H1 (cell line): ENCODE results near the gene EGF. TPM values are rescaled to one million over a fixed set of nuclear protein-coding genes. Genes with fewer than 3 reads are reported as not detected.
"Not testable (repeated sequence)": the region's sequence is repeated elsewhere in the genome, so short reads cannot be mapped to it uniquely, and the experiment has no call there.

ENCODE experiments used
- CTCF ChIA-PET: fragments of 300-600 bp; sonication (Branson Sonifier 250); formaldehyde crosslinking; loops from one replicate; lab custom pipeline; 2021; ENCODE audit not compliant: partially characterized antibody; lab: Charles Lee
- POLR2A ChIA-PET: fragments of 300-600 bp; sonication (Branson Sonifier 250); formaldehyde crosslinking; loops from one replicate; lab custom pipeline; 2021; ENCODE audit warnings: inconsistent platforms; ENCODE audit not compliant: partially characterized antibody; lab: Charles Lee
- DNase-seq, 2 experiments: peaks; one replicate each; pipeline versions ENCODE4 v3.0.0 to v3.0.0-alpha.2; 2010 to 2022; ENCODE audit warnings: low spot score in 2 of 2, low read depth in 1 of 2, mixed read lengths in 1 of 2
- FAIRE-seq: peaks from 2 replicates; lab custom pipeline; 2011; peaks lifted over from hg19 to GRCh38; lab: Jason Lieb, UNC
- H2AFZ ChIP-seq: 2 replicates; pipeline ENCODE4 v1.8.1; 2012; ENCODE audit warnings: low read length, inconsistent platforms
- H2AK5ac ChIP-seq: 2 replicates; pipeline ENCODE4 v1.6.1; 2013; ENCODE audit warnings: low read depth, low read length
- H2BK120ac ChIP-seq: replicated peaks from 2 replicates; pipeline ENCODE3; 2013; ENCODE audit warnings: low read depth, low read length, inconsistent platforms
- H2BK12ac ChIP-seq: 2 replicates; pipeline ENCODE4 v1.6.1; 2013; ENCODE audit warnings: low read depth, low read length
- H2BK15ac ChIP-seq: 2 replicates; pipeline ENCODE4 v1.6.1; 2013; ENCODE audit warnings: low read length
- H2BK20ac ChIP-seq: 2 replicates; pipeline ENCODE4 v1.6.1; 2013; ENCODE audit warnings: low read length
- H2BK5ac ChIP-seq: 2 replicates; pipeline ENCODE4 v1.6.1; 2013; ENCODE audit warnings: low read depth, low read length
- H3K14ac ChIP-seq: 2 replicates; pipeline ENCODE4 v1.6.1; 2013; ENCODE audit warnings: inconsistent platforms; ENCODE audit not compliant: insufficient read length
- H3K18ac ChIP-seq: 2 replicates; pipeline ENCODE4 v1.6.1; 2013; ENCODE audit warnings: low read length; ENCODE audit errors: extremely low read depth
- H3K23ac ChIP-seq: 2 replicates; pipeline ENCODE4 v1.6.1; 2013; ENCODE audit warnings: inconsistent platforms; ENCODE audit not compliant: insufficient read length
- H3K23me2 ChIP-seq: 2 replicates; pipeline ENCODE4 v1.6.1; 2013; ENCODE audit warnings: low read depth, low read length
- H3K27ac ChIP-seq: 2 replicates; pipeline ENCODE4 v1.6.1; 2011; ENCODE audit warnings: low read depth, low read length, inconsistent platforms
- H3K27me3 ChIP-seq, 4 experiments: replicated peaks in 1 of 4; 1 replicate in 1 of 4; 2 replicates in 3 of 4; pipeline versions ENCODE4 v1.6.1 to v1.8.1; 2011 to 2013; ENCODE audit warnings: low read length in 3 of 4, mild to moderate bottlenecking in 3 of 4, inconsistent platforms in 2 of 4, mixed read lengths in 2 of 4, moderate library complexity in 1 of 4; ENCODE audit not compliant: control insufficient read depth in 3 of 4, insufficient read depth in 3 of 4; ENCODE audit errors: extremely low read depth in 1 of 4
- H3K36me3 ChIP-seq, 4 experiments: 2 replicates each; pipeline versions ENCODE4 v1.6.1 to v1.8.1; 2011 to 2013; ENCODE audit warnings: mild to moderate bottlenecking in 4 of 4, low read length in 3 of 4, moderate library complexity in 2 of 4, control low read depth in 1 of 4, inconsistent platforms in 1 of 4; ENCODE audit not compliant: insufficient read depth in 4 of 4, control insufficient read depth in 2 of 4
- H3K4ac ChIP-seq: replicated peaks from 2 replicates; pipeline ENCODE3; 2013; ENCODE audit warnings: low read length, low read depth, mixed read lengths, inconsistent platforms; ENCODE audit not compliant: insufficient read length
- H3K4me1 ChIP-seq, 4 experiments: replicated peaks in 1 of 4; 1 replicate in 1 of 4; 2 replicates in 3 of 4; pipeline versions ENCODE4 v1.6.1 to v1.8.1; 2011 to 2013; ENCODE audit warnings: low read length in 3 of 4, inconsistent platforms in 2 of 4, mixed read lengths in 1 of 4; ENCODE audit not compliant: insufficient read depth in 4 of 4, control insufficient read depth in 3 of 4
- H3K4me2 ChIP-seq, 2 experiments: 2 replicates each; pipeline versions ENCODE4 v1.6.1 to v1.8.1; 2011 to 2013; ENCODE audit warnings: low read depth in 2 of 2, low read length in 2 of 2, control low read depth in 1 of 2, inconsistent platforms in 1 of 2, mild to moderate bottlenecking in 1 of 2; ENCODE audit not compliant: insufficient read depth in 1 of 2
- H3K4me3 ChIP-seq, 4 experiments: fragments of 200-600, 300-600 bp in 1 of 4; sonication (generic), shearing (Covaris generic), sonication (Bioruptor Twin) in 1 of 4; 2 replicates each; pipeline versions ENCODE4 v1.5.1 to v1.8.1; 2011 to 2016; ENCODE audit warnings: low read length in 4 of 4, low read depth in 3 of 4, control low read depth in 2 of 4, inconsistent platforms in 2 of 4, mild to moderate bottlenecking in 2 of 4, mixed read lengths in 1 of 4, moderate library complexity in 1 of 4; ENCODE audit not compliant: insufficient read depth in 2 of 4; ENCODE audit errors: extremely low read depth in 1 of 4
- H3K56ac ChIP-seq: replicated peaks from 2 replicates; pipeline ENCODE3; 2013; ENCODE audit warnings: low read depth, mild to moderate bottlenecking, mixed read lengths, low read length, inconsistent platforms; ENCODE audit not compliant: insufficient read length
- H3K79me1 ChIP-seq: 2 replicates; pipeline ENCODE4 v1.6.1; 2013; ENCODE audit warnings: low read depth, low read length, control low read depth
- H3K79me2 ChIP-seq, 2 experiments: 2 replicates each; pipeline versions ENCODE4 v1.6.1 to v1.8.1; 2012 to 2013; ENCODE audit warnings: low read length in 2 of 2, mild to moderate bottlenecking in 2 of 2, inconsistent platforms in 1 of 2; ENCODE audit not compliant: insufficient read depth in 2 of 2, control insufficient read depth in 1 of 2
- H3K9ac ChIP-seq, 4 experiments: replicated peaks in 1 of 4; 1 replicate in 1 of 4; 2 replicates in 3 of 4; pipeline versions ENCODE4 v1.6.1 to v1.8.1; 2011 to 2013; ENCODE audit warnings: low read depth in 3 of 4, low read length in 3 of 4, control low read depth in 2 of 4, mild to moderate bottlenecking in 2 of 4, moderate library complexity in 2 of 4, inconsistent platforms in 1 of 4; ENCODE audit errors: extremely low read depth in 1 of 4
- H3K9me3 ChIP-seq, 2 experiments: 2 replicates each; pipeline versions ENCODE4 v1.6.1 to v1.8.1; 2012 to 2013; ENCODE audit warnings: mild to moderate bottlenecking in 2 of 2, moderate library complexity in 2 of 2, control low read depth in 1 of 2, inconsistent platforms in 1 of 2, low read depth in 1 of 2, low read length in 1 of 2, mixed read lengths in 1 of 2; ENCODE audit not compliant: insufficient read depth in 2 of 2
- H4K20me1 ChIP-seq, 2 experiments: replicated peaks in 1 of 2; 2 replicates each; pipeline versions ENCODE3 to v1.8.1; 2011 to 2013; ENCODE audit warnings: inconsistent platforms in 2 of 2, low read length in 2 of 2, mild to moderate bottlenecking in 1 of 2; ENCODE audit not compliant: insufficient read depth in 2 of 2, control insufficient read depth in 1 of 2
- H4K5ac ChIP-seq: 2 replicates; pipeline ENCODE4 v1.6.1; 2013; ENCODE audit warnings: low read length, low read depth, mixed read lengths, inconsistent platforms; ENCODE audit not compliant: insufficient read length
- H4K8ac ChIP-seq: 2 replicates; pipeline ENCODE4 v1.8.0; 2013; ENCODE audit warnings: mild to moderate bottlenecking, moderate library complexity, low read length, inconsistent platforms; ENCODE audit not compliant: insufficient read depth; ENCODE audit errors: extremely low read depth
- H4K91ac ChIP-seq: replicated peaks from 2 replicates; pipeline ENCODE3; 2013; ENCODE audit warnings: low read length, mixed read lengths, inconsistent platforms; ENCODE audit not compliant: insufficient read length
- WGBS, 2 experiments: shearing (Covaris generic) in 1 of 2; methylation state at CpG; one replicate each; pipeline versions ENCODE4 v1.1.6 to v1.1.7; 2013 to 2015; ENCODE audit warnings: low lambda C conversion rate in 2 of 2, mixed read lengths in 2 of 2, inconsistent platforms in 1 of 2, low coverage in 1 of 2, missing lambda C conversion rate in 1 of 2; ENCODE audit not compliant: insufficient replicate concordance in 2 of 2, insufficient coverage in 1 of 2, insufficient read length in 1 of 2; ENCODE audit errors: extremely low coverage in 1 of 2, missing lambda C conversion rate in 1 of 2; 5-methylcytosine and 5-hydroxymethylcytosine counted together
- polyA plus RNA-seq, 7 experiments: library from polyadenylated mRNA; depleted of rRNA in 3 of 7; stranded (reverse) in 5 of 7; unstranded in 2 of 7; fragments of >200 nt in 5 of 7; fragments of 200-250 nt in 2 of 7; gene quantifications; 1 replicate in 5 of 7; 2 replicates in 1 of 7; 4 replicates in 1 of 7; pipeline versions ENCODE4 v1.2.1 to v1.2.3, GENCODE V29; 2011 to 2013; ENCODE audit warnings: missing spikeins in 2 of 7, mixed read lengths in 2 of 7
- total RNA-seq: library from RNA; stranded (reverse); fragmentation: NEBNext Ultra II Directional; extraction: Animal tissue kit (Norgen Biotek cat#: 25700); gene quantifications from 2 replicates; pipeline ENCODE4 v1.2.1, GENCODE V29; 2021

Gene EGF
- total and polyA plus RNA-seq, 2 of the 8 experiments (the other 6 are each of a cell fraction or from before 2014, with no cell fraction given), result 1.5 to 2.6 TPM

- H2BK5ac ChIP-seq, H3K4me2 ChIP-seq, POLR2A ChIA-PET, H4K20me1 ChIP-seq, H3K79me1 ChIP-seq, H3K79me2 ChIP-seq, H3K14ac ChIP-seq, H3K56ac ChIP-seq, H3K27me3 ChIP-seq, H2BK120ac ChIP-seq, H3K4me1 ChIP-seq, H4K91ac ChIP-seq, H3K4me3 ChIP-seq, H3K4ac ChIP-seq, H3K18ac ChIP-seq, FAIRE-seq, H2BK12ac ChIP-seq, H2AFZ ChIP-seq, H3K9me3 ChIP-seq, H3K9ac ChIP-seq, H3K36me3 ChIP-seq, H2BK20ac ChIP-seq, H2BK15ac ChIP-seq, DNase-seq, H4K5ac ChIP-seq, H3K27ac ChIP-seq, H4K8ac ChIP-seq, H2AK5ac ChIP-seq, H3K23me2 ChIP-seq, H3K23ac ChIP-seq: not testable (repeated sequence)
- 83% methylated on average over 11 of the region's 11 CpGs; no CpG with 5 or more reads in 1 of the 2 experiments for WGBS, 2 experiments
- CTCF ChIA-PET, result interaction anchor here (1.1 to 2.4 kb wide), 4 partner anchors 10 to 479 kb away, joined by 3 to 17 read pairs (median 4); no protein-coding TSS in a partner anchor
Measured at GRCh38 chr4:110039164-110039563, 126.5 kb downstream of the EGF start.
